SKM-1 treated with dmso at 0.1 percent for 144 hours (cell line): ENCODE data around the gene MAML1.

ENCODE experiments used
- DNase-seq: peaks from one replicate; lab custom pipeline; 2025; ENCODE audit not compliant: unreplicated experiment; lab: John Stamatoyannopoulos, UW

The MAML1 gene

DNA sequence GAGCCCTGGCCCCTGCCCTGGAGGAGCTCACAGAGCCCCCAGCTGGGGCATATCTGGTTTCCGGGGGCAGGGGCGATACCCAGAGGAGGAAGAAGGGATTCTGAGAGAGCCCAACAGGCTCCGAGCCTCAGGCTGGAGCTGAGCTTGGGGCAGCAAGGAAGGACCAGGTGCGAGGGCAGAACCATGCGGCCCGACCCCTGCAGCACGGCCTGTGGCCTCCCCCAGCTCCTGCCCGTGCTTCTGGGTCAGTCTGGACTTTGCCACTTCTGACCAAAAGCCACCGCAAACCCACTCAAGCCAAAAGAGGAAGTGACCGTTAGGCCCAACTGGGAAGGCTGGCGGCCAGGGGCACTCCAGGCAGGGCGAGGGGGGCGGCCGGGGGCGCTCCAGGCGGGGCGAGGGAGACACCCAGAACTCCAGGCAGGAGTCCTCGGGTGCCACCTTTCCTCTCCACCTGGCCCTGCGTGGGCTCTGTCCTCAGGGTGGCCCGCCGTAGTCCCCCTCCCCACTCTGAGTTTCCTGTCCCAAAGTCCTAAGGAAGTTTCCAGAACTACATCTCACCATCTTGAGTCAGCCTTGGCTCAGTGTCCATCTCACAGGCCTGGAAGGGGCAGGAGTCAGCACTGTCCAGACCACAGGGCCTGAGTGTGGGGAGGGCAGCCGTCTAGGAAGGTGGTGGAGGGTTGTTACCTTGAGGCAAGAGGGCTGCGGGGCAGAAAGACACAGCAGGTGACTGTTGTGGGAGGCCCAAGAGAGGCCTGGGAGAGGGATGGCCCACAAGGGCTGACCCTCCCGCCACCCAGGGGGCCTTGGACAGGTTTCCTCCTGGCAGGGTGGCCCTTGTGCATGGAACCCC, 60.2 kb downstream of the MAML1 start:
- peak; percentile 16 for DNase-seq

DNA sequence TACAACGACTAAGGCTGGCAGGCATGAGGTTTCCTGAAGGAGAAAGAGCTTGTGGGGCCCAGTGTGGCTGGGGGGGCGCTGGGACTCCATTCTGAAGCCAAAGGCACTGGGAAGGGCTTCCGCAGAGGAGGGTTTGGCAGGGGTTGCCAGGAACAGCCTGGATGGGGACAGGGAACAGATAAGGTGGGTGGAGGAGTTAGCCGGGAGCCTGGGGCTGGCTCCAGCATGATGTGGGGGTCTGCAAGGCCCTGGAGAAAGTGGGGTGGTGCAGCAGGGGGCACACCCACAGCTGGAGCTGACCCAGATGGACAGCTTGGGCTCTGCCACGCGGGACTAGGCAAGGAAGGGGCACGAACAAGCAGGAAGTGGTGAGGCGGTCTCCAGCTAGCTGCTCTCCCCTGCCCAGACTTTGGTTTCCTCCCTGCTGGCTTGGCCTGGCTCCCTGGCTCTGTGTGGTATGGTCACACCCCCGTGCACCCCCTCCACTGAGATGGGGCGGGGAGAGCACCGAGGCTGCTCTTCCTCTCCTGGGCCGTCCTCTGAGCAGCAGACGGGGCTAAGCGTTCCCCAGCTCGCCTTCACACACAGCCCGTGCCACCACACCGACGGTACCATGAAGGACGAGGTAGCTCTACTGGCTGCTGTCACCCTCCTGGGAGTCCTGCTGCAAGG, 61.0 kb downstream of the MAML1 start, which contains the start of gene LTC4S:
LTC4S (plus strand) TSS at position 519 of the 672 bp plus-strand sequence; CDS start at position 614, 95 bp downstream.
- DNase-seq = peak; percentile 90

- DNase-seq = no peak
Observed at GRCh38 chr5:179794171-179794570, 61.5 kb downstream of the MAML1 start.

DNA sequence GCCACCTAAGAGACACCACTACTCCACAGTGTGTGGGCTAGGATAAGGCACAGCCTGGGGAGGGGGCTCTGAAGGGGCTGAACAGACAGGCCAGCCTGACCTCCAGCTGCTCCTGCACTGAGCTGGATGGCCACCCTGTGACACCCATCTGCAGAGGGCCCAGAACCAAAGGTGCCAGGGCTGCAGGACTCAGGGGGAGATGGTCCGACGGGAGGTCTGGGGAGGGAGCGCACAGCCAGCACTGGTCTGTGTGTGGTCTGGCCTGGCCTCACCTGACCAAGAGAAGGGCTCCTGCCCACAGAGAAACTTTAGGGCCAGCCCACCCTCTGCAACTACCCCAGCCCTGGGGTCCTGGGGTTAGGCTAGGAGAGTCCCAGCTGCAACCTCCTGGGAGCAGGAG, 62.0 kb downstream of the MAML1 start:
- DNase-seq = no peak

DNA sequence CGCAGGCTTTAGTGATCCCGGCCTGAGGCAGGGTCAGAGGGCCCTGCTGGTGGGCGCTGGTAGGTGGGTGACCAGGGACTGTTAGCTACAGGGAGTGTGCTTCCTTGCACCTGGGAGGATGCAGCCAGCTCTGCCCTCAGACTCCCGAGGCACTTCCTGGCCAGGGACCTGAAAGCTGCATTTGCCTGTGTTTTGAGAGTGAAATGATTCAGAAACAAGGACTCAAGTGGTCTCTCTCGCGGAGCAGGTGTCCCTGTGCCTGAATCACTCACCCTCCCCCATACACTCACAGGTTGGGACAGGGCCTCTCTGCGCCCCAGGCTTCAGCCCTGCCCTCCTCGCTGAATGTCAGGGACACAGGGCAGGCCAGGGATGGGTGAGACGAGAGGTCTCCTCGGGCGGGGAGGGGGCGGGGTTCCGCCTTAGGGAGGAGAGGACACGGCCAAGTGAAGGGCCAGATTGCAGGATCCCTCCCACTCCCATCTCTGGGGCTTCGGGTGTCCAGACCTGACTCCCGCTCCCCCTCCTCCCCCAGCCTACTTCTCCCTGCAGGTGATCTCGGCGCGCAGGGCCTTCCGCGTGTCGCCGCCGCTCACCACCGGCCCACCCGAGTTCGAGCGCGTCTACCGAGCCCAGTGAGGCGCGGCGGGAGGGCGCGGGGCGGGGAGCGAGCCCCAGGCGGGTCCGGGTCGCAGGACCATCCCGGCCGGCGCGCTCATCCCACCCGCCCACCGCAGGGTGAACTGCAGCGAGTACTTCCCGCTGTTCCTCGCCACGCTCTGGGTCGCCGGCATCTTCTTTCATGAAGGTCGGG, 62.6 kb downstream of the MAML1 start:
- no peak for DNase-seq

- DNase-seq = peak; percentile 76
Observed at GRCh38 chr5:179795863-179796833, 63.5 kb downstream of the MAML1 start.

DNA sequence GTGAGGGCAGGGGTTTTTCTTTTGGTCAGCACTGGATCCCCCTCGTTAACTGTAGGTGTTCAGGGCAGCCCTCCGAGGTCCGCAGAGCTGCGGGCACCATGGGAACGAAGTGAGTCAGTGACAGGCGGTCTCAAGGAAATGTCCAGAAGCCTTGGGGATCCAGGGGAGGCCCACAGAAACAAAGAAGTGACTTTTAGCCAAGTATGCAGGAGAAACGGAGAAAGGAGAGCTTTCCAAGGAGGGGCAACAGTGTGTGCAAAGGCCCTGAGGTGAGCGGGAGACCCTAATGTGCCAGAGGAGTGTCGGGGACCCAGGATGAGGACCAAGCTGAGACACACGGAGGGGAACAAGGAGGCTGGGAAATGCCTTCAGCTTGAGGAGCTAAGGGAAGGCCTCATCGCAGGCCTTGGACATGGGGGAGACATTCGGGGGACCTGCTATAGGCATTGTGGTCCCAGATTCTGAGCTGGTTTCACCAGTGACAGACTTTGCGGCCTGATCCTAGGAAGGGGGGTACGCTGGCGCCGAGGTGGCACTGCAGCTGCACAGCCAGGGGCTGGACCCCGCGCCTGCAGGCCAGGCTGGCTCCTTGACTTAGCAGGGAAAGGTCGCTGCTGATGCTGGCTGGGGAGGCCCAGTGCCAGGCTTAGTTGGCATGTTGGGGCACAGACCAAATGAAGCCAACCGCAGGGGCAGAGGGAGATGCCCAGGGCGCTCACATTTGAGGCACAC, 64.4 kb downstream of the MAML1 start:
- no peak for DNase-seq

GRCh38 chr5:179797741-179798140, 65.1 kb downstream of the MAML1 start:
- no peak for DNase-seq

DNA sequence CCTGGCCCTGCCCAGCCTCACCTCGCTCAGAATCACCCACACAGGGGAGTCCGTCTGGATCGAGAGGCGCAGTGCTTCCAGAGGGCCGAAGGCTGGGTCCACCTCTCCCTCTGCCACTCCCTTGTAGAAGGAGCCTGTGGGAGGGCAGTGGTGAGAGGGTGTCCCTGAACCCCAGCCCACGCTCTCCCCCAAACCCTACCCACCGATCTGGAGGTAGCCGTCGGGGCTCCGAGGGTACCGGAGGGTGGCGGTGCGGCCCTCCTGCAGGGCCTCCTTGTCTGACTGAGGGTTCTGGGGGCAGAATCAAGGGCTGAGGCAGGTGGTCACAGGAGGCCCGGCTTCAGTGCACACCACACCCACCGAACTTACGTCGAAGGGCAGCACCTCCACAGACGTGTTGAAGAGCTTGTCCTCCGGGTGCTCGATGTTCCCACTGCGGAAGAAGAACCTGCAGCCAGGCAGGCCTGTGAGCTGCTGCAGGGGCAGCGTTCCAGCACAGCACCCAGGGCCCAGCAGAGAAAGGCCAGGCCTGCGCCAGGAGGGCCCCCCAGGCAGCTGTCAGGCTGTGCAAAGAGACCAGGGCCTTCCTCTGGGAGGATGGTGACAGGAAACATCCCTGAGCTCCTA, 65.6 kb downstream of the MAML1 start:
- no peak for DNase-seq

- DNase-seq = no peak
Observed at GRCh38 chr5:179798771-179799643, 66.4 kb downstream of the MAML1 start.

DNA sequence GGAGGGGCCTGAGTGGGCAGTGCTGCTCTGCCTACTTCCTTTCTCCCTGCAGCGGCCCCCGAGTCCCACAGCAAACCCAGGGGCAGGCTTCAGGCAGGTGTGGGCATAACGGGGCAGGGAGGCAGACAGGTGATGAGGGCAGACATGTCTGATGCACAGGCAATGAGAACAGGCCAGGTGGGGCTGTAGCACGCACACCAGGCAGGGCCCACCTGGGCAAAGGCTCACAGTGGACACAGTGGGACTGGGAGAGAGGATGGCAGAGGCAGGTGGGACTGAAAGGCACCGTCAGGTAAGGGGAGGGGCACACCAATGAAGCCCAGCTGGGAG, 67.0 kb downstream of the MAML1 start:
- no peak for DNase-seq

DNA sequence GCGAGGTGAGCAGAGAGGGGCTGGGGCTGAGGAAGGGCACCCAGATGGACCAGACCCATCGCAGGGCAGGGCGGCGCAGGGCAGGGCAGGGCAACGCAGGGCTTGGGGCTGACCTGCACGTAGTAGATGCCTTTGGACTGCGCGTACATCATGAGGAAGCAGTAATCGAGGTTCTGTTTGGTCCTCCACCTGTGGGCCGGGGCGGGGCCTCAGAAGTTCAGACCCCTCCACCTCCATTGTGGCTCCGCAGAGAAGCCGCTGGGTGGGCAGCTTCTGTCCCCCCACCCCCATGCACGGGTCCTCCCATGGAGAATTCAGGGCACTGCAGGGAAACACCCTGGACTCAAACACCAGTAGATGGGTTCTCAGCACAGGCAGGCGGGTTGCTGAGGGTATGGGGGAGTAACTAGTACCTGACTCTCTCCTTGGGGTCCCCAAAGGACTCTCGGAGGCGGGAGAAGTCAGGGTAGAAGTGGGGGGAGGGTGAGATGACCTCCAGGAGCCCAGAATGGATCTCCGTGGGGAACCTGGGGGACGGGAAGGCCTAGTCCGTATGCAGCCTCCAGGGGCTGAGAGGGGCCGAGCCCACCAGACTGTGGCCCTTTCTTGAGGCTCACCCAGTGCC, 67.6 kb downstream of the MAML1 start:
- no peak for DNase-seq

DNA sequence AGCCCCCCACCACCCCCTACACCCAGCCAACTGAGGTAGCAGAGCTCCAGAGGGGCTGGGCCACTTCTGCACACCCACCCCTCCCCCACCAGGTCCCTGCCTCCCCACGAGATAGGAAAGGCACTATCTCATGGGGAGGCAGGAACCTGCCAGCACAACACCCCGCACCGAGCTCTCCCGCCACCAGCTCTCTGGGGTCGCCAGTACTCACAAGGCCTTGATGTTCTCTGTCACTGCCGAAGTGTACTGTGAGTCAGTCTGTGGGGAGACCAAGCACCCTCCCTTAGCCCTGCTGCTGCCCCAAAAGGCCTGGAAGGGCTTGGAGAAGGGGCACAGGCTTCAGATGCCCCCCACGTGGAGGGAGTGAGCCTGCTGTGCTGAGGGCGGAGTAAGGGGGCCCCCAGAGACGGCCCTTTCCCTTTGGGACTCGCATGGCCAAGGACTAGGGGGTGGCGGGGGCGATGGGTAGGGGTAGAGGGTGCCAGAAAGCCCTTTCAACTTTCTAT, 68.1 kb downstream of the MAML1 start:
- no peak for DNase-seq

DNA sequence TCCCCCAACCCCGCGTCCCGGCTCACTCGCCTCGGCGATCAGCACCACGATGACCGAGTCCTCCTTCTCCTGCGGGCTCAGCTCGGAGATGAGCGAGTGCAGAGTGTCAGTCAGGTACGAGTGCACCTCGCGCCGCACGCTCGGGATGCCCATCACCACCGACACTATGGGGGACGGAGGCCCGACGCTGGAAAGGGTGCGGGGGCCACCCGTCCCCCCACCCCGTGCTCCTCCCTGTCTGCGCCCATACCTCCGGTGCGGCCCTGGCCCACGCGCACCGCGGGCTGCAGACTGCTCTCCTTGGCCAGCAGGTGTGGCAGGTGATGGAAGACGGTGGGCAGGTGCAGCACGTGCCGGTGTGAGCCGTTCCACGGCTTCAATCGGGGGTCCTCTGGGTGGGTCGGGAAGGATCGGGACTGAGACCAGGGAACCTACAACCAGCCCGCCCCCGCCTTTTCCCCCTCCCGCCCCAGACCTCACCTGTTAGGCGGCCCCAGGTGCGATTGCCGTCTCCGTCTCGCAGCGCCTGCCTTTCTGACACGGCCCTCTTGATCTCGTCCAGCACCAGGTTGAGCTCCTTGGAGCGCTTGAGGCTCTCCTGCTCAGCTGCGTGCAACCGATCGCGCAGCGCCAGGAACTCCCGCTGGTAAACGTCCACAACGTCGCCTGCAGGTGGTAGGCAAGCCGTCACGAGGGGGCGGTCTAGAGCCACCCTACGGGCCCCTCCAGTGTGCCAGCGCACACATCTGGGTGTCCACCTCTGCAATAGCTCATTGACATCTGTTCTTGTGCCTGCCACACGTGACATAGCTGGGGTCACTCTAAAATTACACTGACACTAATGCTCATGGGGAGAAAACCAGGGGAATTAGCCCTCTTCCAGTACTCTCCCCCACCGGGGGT, 68.9 kb downstream of the MAML1 start:
- no peak for DNase-seq

- no peak for DNase-seq
Observed at GRCh38 chr5:179802207-179802883, 69.7 kb downstream of the MAML1 start.

DNA sequence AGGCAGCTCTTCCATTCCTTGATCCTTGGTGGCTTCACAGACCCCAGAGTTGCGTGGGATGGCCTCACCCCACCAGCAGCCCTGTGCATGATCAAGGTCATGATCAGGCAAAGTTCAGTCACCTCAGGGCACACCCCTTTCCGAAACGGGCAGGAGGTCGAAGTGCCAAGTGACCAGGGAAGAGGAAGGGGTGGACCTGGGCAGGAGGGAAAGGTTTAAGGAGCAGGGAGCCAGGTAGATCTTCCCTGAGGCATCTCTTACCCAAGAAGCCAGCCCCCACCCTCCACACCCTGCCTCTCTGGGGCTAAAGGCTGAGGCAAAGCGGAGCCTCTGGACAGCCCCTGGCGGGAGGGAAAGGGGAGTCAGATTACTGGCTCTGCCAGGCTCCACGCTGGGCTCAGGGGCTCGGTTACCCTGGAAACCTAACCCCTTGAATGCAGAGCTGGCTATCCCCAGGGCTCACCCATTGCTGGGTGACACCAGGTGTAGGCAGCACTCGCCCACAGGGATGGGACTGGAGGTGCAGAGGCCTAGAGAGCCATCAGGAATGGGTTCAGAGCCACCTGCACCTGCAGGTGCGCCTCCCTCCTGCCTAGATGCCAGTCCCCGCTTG, 70.4 kb downstream of the MAML1 start:
- DNase-seq = no peak
